Fibroblast of skin of back (primary cell): ENCODE measurements around the gene SOX12. TPM values are rescaled to one million over a fixed set of nuclear protein-coding genes. Genes with fewer than 3 reads are reported as not detected.

Experiments used
- DNase-seq: peaks from one replicate; pipeline ENCODE4 v3.0.0-alpha.2; 2013
- polyA plus RNA-seq, 2 experiments: library from polyadenylated mRNA; unstranded; fragments of 120-200 nt; gene quantifications; one replicate each; pipeline ENCODE4 v1.2.1, GENCODE V29; 2013; ENCODE audit not compliant: insufficient read length in 2 of 2

SOX12 gene
- 15.0 TPM for polyA plus RNA-seq (2013, experiment 1 of 2; ENCODE audit: insufficient read length)
- polyA plus RNA-seq (2013, experiment 2 of 2; ENCODE audit: insufficient read length): 9.8 TPM

GRCh38 chr20:325045-325888 is at the start of gene SOX12:
Gene SOX12 (plus strand): TSS chr20:325552. CDS start chr20:325925, 373 bp downstream.
- peak; percentile 90 for DNase-seq

- no peak for DNase-seq
Measured at GRCh38 chr20:275791-276190, 49.6 kb upstream of the SOX12 start.

- no peak for DNase-seq
Measured at GRCh38 chr20:276620-277495, 48.5 kb upstream of the SOX12 start.

- DNase-seq: no peak
Measured at GRCh38 chr20:277496-277781, 47.9 kb upstream of the SOX12 start.

GRCh38 chr20:278181-278580 is 47.2 kb upstream of the SOX12 start:
- no peak for DNase-seq

GRCh38 chr20:278607-279571 is 46.5 kb upstream of the SOX12 start:
- no peak for DNase-seq

GRCh38 chr20:284172-284571 is 41.2 kb upstream of the SOX12 start:
- no peak for DNase-seq

GRCh38 chr20:286508-286907 is 38.8 kb upstream of the SOX12 start:
- DNase-seq: no peak

GRCh38 chr20:288956-289692 is 36.2 kb upstream of the SOX12 start:
- DNase-seq: no peak

- no peak for DNase-seq
Measured at GRCh38 chr20:289693-290083, 35.7 kb upstream of the SOX12 start.

- DNase-seq: peak; percentile 94
Measured at GRCh38 chr20:290084-290831, 35.1 kb upstream of the SOX12 start, which contains the start of gene C20orf96. Gene C20orf96 (minus strand): TSS chr20:290750. CDS start chr20:290610, 140 bp downstream.

- no peak for DNase-seq
Measured at GRCh38 chr20:294602-295001, 30.8 kb upstream of the SOX12 start.

GRCh38 chr20:295804-296203 is 29.5 kb upstream of the SOX12 start:
- no peak for DNase-seq

GRCh38 chr20:297098-297924 is 28.0 kb upstream of the SOX12 start, which contains the start of gene ZCCHC3:
Gene ZCCHC3 (plus strand): TSS chr20:297570. CDS start chr20:297587, 17 bp downstream.
- peak; percentile 92 for DNase-seq

GRCh38 chr20:297925-298775 is 27.2 kb upstream of the SOX12 start:
- DNase-seq: peak; percentile 79

- DNase-seq: no peak
Measured at GRCh38 chr20:298776-299391, 26.5 kb upstream of the SOX12 start.

GRCh38 chr20:300345-300990 is 24.9 kb upstream of the SOX12 start:
- no peak for DNase-seq
